GM12891 (cell line): ENCODE results near the gene TTC22.

Experiments used
- DNase-seq: peaks from one replicate; pipeline ENCODE4 v3.0.0; 2011; ENCODE audit warnings: low spot score; ENCODE audit not compliant: insufficient read length
- FAIRE-seq: peaks from 2 replicates; lab custom pipeline; 2011; peaks lifted over from hg19 to GRCh38; lab: Jason Lieb, UNC
- PAX5 ChIP-seq: IDR thresholded peaks from 2 replicates; pipeline ENCODE4 v1.6.1; 2011; ENCODE audit warnings: low read length, moderate library complexity, mild to moderate bottlenecking; ENCODE audit not compliant: insufficient read depth, severe bottlenecking
- POLR2A ChIP-seq: IDR thresholded peaks from 2 replicates; pipeline ENCODE4 v1.6.1; 2011; ENCODE audit warnings: low read depth, low read length, control low read depth
- POLR2AphosphoS5 ChIP-seq: IDR thresholded peaks from 2 replicates; pipeline ENCODE4 v1.6.1; 2011; ENCODE audit warnings: low read depth, low read length, control low read depth
- POU2F2 ChIP-seq: IDR thresholded peaks from 2 replicates; pipeline ENCODE4 v1.6.1; 2011; ENCODE audit warnings: low read depth, mild to moderate bottlenecking, control low read depth, low read length, moderate library complexity
- SPI1 ChIP-seq: IDR thresholded peaks from 2 replicates; pipeline ENCODE4 v1.6.1; 2011; ENCODE audit warnings: low read depth, low read length, control low read depth
- TAF1 ChIP-seq: IDR thresholded peaks from 2 replicates; pipeline ENCODE4 v1.6.1; 2011; ENCODE audit warnings: low read depth, low read length, control low read depth

The TTC22 gene

DNA sequence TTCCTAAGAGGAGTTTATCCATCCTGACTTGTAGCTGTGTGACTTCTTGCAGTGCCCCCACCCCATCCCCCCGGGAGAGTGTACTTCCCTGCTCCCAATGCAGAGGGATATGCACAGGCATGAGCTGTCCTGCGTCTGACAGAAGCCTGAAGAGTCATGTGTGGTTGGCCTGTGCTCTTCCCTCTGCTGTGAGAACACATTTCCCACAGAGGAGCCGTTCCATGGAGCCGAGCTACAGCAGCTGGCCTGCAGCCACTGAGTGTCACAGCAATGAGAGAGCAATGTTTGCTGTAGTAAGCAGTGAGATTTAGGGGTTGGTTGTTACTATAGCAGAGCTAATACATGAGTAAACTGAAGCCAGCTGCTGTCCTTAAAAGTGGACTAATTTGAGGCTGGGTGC is 58.8 kb downstream of the TTC22 start:
- no peak for TF ChIP-seq POLR2AphosphoS5
- TF ChIP-seq PAX5: no peak
- TF ChIP-seq TAF1: no peak
- TF ChIP-seq POU2F2: no peak
- TF ChIP-seq POLR2A: no peak
- TF ChIP-seq SPI1: no peak
- no peak for FAIRE-seq
- DNase-seq: no peak

DNA sequence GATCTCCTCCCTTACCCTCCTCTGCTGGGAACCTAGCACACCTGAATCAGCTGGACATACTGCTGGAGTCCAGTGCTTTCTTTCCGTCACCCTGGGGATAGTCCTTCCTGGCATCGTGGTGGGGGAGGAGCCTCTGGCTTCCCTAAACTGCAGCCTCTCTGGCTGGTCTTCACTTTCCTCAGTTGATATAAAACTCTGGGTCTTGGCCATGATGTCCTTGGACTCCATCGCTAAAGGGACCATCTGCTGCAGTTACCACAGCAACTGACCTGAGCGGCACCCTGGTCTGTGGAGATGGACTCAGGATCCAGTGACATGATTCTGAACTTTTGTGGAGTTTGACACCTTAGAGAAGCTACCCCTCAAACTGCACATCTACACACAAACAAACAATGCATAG is 59.6 kb downstream of the TTC22 start:
- no peak for FAIRE-seq
- no peak for TF ChIP-seq POLR2AphosphoS5
- no peak for TF ChIP-seq PAX5
- no peak for TF ChIP-seq SPI1
- no peak for TF ChIP-seq POLR2A
- no peak for TF ChIP-seq TAF1
- no peak for TF ChIP-seq POU2F2
- DNase-seq: no peak

DNA sequence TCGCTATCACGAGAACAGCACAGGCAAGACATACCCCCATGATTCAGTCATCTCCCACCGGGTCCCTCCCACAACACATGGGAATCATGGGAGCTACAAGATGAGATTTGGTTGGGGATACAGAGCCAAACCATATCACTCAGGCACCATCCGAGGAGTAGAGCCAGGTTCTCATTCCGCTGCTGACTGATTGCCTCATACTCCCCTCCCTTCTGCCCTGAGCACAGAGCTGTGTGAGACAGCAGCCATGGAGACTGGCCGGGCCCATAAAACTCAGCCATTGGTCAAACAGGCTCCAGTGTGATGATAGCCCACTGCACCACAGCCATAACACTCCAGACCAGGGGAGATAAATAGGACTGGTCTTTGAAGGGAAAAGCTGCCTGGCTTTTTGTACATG is 62.9 kb downstream of the TTC22 start:
- FAIRE-seq (no peak), DNase-seq (no peak)
- no peak for TF ChIP-seq SPI1
- no peak for TF ChIP-seq PAX5
- TF ChIP-seq POLR2AphosphoS5: no peak
- no peak for TF ChIP-seq POLR2A
- no peak for TF ChIP-seq POU2F2
- TF ChIP-seq TAF1: no peak

DNA sequence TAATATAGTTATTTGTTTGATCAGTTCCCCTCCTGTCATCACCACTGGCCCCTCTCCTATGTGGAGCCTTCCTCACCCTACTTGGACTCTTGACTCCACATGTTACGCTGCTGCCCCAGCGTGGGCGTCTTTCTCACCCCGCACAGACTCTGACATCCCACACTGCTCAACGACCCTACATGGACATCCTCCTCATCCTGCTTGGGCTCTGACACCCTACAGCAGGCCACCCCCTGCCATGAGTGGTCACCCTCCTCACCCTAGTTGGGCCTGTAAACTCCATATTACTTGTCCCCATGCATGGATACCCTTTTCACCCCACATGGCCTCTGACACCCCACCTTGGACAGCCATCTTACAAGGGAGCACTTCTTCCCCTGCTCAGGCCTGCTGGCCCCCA is 64.4 kb downstream of the TTC22 start:
- DNase-seq (no peak), FAIRE-seq (no peak)
- TF ChIP-seq TAF1: no peak
- no peak for TF ChIP-seq POLR2AphosphoS5
- no peak for TF ChIP-seq PAX5
- TF ChIP-seq POLR2A: no peak
- TF ChIP-seq POU2F2: no peak
- TF ChIP-seq SPI1: no peak
